Measurements from ENCODE around the gene ALDH5A1.

ALDH5A1 gene

DNA sequence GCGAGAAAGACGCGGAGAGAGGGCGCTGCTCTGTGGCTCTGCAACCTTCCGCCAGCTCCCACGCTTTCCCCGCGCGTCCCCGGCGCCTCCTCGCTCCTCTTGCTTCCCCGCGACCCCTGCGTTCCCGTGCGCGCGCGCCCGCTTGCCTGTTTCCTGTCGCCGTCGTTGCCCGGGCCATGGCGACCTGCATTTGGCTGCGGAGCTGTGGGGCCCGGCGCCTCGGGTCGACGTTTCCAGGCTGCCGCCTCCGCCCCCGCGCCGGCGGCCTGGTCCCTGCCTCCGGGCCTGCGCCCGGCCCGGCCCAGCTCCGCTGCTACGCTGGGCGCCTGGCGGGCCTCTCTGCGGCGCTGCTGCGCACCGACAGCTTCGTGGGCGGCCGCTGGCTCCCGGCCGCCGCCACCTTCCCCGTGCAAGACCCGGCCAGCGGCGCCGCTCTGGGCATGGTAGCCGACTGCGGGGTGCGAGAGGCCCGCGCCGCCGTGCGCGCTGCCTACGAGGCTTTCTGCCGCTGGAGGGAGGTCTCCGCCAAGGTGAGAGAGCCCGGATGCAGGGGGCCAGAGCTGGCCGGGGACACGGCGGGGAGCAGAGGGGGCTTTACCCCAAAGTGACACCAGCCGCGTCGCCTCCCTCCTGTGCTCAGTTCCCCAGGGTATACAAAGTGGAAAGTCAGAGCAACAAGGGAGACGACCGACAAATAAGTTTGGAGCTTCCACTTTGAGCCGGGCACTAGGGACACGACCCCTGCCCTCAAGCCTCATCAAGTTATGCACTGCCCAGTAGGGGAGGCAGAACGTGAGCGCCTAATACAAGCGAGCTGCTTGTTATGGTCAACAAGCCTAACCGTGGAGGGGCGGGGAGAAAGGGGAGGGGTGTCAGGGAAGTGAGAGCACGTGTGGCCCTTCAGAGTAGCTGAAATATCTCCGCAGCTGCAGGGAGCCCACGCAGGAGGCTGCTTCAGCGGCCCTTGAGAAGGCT lies at the start of gene ALDH5A1:
Gene ALDH5A1, plus strand, starts transcription at position 149 of the 975 bp plus-strand sequence. Its CDS starts 28 bp downstream, at position 177.
- no peak for DNase-seq

- peak; percentile 53 for DNase-seq
Measured at GRCh38 chr6:24445704-24446103, 49.1 kb upstream of the ALDH5A1 start.

DNA sequence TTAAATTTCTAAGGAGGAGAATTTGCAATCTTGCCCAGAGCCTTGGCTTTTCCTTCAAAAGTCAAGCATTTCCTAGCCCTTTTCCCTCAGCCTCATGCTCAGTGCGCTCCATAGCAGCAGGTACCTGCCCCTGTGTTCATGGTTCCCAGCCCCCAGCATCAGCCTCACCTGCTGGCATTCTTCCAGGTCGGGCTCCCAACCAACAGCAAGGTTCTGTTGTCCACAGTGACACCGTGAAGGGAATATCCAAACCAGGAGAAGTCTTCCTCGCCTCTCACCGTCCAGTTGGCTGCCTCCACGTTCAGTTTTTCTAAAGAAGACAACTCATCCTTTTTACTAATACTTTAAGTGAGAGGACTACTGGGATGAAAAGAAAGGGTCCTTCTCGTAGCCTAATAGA lies 48.1 kb upstream of the ALDH5A1 start:
- no peak for DNase-seq

DNA sequence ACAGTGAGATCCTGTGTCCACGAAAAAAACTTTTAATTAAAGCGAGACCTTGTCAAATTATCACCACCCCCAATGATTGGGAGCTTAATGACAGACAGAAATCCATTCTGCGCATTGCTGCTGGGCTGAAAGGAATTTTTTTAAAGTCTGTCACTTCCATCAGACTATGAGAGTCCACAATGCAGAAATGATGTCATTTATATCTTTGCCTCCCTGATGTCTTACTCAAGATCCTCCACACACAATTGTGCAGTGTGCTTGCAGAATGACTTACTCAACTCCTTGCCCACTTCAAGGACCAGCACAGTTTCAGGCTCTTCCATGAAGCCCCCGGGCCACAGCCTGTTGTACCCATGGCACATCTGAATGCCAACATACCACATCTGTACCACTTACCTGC lies 46.4 kb upstream of the ALDH5A1 start:
- DNase-seq = no peak

DNA sequence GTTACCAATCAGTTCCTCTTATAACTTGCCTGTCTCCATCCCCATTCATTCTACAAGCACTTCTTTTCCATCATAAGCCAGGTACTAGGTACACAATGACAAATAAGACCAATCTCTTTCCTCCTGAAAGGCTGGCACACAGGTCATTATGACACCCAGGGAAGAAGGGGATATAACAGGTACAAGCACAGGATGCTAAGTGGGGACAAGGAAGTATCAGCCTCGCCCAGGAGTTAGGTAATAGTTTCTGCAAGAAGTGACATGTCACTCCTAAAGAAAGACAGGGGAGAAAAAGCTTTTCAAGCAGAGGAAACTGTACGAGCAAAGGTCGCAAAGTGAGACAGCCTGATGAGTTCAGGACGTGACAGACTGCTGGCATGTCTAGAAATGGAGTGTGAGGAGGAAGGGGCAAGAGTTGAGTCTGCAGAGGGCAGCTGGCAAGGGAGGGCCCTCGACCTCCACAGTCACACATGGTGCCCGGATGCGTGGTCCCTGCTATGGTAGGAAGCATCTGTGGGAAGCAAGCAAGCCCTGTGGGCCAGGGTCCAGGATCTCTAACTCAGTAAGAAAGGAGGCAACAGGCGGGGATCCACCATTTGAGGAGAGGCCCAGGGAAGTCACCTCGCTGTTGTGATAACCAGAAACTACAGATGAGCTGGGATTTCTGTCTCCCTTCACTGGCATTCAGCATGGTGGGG lies 45.8 kb upstream of the ALDH5A1 start:
- no peak for DNase-seq

- no peak for DNase-seq
Measured at GRCh38 chr6:24451581-24452388, 43.0 kb upstream of the ALDH5A1 start.

- no peak for DNase-seq
Measured at GRCh38 chr6:24453921-24454320, 40.8 kb upstream of the ALDH5A1 start.

GRCh38 chr6:24454452-24454851 lies 40.3 kb upstream of the ALDH5A1 start:
- no peak for DNase-seq

- no peak for DNase-seq
Measured at GRCh38 chr6:24455061-24455460, 39.7 kb upstream of the ALDH5A1 start.

- no peak for DNase-seq
Measured at GRCh38 chr6:24458134-24458533, 36.6 kb upstream of the ALDH5A1 start.

DNA sequence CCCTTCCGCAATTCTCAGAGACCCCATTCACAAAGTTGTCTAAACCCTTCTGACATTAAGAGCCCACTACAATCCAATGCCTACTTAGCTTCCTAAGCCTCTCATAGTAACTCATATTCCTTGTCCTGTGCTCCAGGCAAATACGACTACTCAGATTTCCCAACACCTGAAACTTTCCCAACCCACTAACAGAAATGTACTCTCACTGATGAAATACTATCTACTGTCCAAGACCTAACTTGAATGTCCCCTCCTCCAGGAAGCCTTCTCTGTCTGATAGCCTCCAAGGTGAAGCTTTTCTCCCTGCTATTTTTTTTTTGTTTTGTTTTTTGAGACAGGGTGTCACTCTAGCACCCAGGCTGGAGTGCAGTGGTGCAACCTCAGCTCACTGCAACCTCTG lies 35.8 kb upstream of the ALDH5A1 start:
- DNase-seq = no peak

- no peak for DNase-seq
Measured at GRCh38 chr6:24460966-24461365, 33.8 kb upstream of the ALDH5A1 start.

- DNase-seq = no peak
Measured at GRCh38 chr6:24464253-24465038, 30.3 kb upstream of the ALDH5A1 start.

- DNase-seq = no peak
Measured at GRCh38 chr6:24469811-24470210, 25.0 kb upstream of the ALDH5A1 start.

DNA sequence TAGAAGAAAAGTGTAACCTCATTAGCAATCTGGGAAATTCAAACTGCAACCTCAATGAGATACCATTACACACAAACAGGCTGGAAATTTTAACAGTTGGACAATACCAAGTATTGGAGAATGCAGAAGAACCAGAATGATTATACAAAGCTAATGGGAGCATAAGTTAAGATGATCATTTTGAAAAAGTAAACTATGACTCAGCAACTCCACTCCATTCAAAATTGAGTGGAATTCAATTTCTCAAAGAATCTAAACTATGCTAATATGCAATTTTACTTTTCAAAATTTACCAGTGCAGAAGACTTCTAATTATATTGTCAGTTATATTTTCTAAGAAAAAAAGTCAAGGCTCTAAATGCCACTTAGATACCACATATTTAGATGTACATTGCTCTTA lies 22.6 kb upstream of the ALDH5A1 start:
- DNase-seq = no peak

GRCh38 chr6:24476631-24477030 lies 18.1 kb upstream of the ALDH5A1 start:
- DNase-seq = no peak

DNA sequence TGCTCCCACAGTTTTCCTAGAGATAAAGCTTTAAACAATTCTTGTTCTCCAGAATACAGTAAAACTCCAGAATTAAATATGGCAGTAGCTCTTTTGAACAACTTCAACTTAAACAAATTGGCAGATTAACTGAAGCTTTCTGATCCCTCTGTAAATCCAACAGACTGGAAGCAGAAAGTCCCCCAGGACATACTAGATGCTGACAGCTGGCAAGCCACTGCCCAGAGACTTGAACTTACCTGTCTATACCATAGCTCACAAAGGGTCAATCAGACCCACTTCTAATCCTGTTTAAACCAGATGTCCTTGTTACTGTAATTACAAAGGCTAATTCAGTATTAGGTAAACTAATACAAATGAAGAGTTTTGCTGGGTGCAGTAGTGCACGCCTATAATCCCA lies 17.7 kb upstream of the ALDH5A1 start:
- DNase-seq = peak; percentile 83

GRCh38 chr6:24478903-24479302 lies 15.9 kb upstream of the ALDH5A1 start:
- no peak for DNase-seq

- no peak for DNase-seq
Measured at GRCh38 chr6:24480705-24481104, 14.1 kb upstream of the ALDH5A1 start.

DNA sequence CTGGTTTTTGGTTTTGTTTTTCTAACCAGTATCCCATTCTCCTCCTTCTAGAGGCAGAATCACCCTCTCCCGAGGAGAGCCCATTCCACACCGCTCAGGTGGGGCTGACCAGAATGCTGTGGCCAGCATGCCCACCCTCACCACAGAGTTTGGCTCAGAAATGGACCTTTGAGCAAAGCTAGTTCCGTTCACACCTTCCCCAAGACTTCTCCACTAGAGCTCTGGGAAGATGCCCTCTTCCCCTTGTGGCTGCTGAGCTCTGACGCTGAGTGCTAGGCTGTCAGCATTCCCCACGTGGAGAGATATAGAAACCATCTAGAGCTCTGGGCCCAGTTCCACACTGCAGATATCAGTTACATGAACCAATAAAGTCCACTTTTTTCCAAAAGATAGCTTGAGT lies 13.3 kb upstream of the ALDH5A1 start:
- DNase-seq = no peak

DNA sequence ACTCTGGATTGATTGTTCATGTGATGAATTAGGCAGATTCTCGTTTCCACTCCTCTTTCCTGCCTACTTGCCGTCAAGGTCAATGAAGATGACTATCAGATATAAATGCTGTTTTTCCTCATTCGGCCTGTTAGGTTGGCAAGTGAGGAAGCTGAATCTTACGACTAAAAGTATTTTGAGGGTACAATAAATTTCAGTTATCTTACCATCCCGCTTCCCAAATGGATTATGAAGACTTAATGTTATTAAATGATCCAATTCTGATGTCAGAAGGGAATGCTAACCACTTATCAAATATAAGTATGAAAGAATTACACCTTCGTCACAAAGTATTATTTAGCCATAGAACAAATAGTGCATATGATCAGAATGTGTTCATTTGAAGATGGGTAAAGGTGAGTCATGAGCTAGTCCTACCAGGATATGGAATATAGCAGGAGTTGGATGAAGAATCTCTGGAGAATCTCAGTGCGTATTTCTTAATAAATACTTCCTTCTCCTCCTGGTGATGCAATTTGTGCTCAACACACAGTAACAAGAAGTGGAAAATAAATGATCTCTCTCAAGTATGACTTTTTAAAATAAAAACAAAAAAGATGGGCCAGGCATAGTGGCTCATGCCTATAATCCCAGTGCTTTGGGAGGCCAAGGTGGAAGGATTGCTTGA lies 10.0 kb upstream of the ALDH5A1 start:
- DNase-seq = no peak

GRCh38 chr6:24486065-24486464 lies 8.7 kb upstream of the ALDH5A1 start:
- DNase-seq = no peak
